Measurements from ENCODE around the gene RYR2. TPM values are rescaled to one million over a fixed set of nuclear protein-coding genes. Genes with fewer than 3 reads are reported as not detected.

Gene RYR2
- total RNA-seq, 1 donor from 2014 or later = 4.8 TPM

GRCh38 chr1:236998546-236998945 is 43.4 kb upstream of the RYR2 start:
- H3K27ac ChIP-seq = no peak overlapping the region
- H3K27me3 ChIP-seq (ENCODE audit: low read depth) = no peaks in the 10 kb centered on the region
- no peak overlapping the region for H3K4me3 ChIP-seq
- no peak for TF ChIP-seq CTCF (IDR thresholded peaks at IDR 0.05)
- no peaks in the 10 kb centered on the region for H3K9me3 ChIP-seq
- no peaks in the 10 kb centered on the region for H3K36me3 ChIP-seq
- H3K4me1 ChIP-seq = no peaks in the 10 kb centered on the region
- intact Hi-C loops (cut with DNase I) = no loop called here
- DNase-seq = no peak
- no peak for ATAC-seq

GRCh38 chr1:237000191-237000590 is 41.8 kb upstream of the RYR2 start:
- no peaks in the 10 kb centered on the region for H3K9me3 ChIP-seq
- no peak overlapping the region for H3K4me3 ChIP-seq
- ATAC-seq (no peak), DNase-seq (no peak)
- no peaks in the 10 kb centered on the region for H3K4me1 ChIP-seq
- H3K27ac ChIP-seq = no peak overlapping the region
- no peaks in the 10 kb centered on the region for H3K27me3 ChIP-seq (ENCODE audit: low read depth)
- H3K36me3 ChIP-seq = no peaks in the 10 kb centered on the region
- no peak for TF ChIP-seq CTCF (IDR thresholded peaks at IDR 0.05)
- intact Hi-C loops (cut with DNase I) = no loop called here

- H3K36me3 ChIP-seq = no peaks in the 10 kb centered on the region
- no peak overlapping the region for H3K27ac ChIP-seq
- no peaks in the 10 kb centered on the region for H3K9me3 ChIP-seq
- intact Hi-C loops (cut with DNase I) = no loop called here
- TF ChIP-seq CTCF (IDR thresholded peaks at IDR 0.05) = no peak
- DNase-seq (no peak), ATAC-seq (no peak)
- H3K27me3 ChIP-seq (ENCODE audit: low read depth) = no peaks in the 10 kb centered on the region
- H3K4me1 ChIP-seq = no peaks in the 10 kb centered on the region
- H3K4me3 ChIP-seq = no peak overlapping the region
These were observed 38.5 kb upstream of the RYR2 start for GRCh38 chr1:237003516-237003915.

GRCh38 chr1:237004116-237004515 is 37.9 kb upstream of the RYR2 start, which contains the start of gene MT1HL1:
TSS of gene MT1HL1 (minus strand) at chr1:237004441. CDS start at chr1:237004372, 69 bp downstream.
- TF ChIP-seq CTCF (IDR thresholded peaks at IDR 0.05) = no peak
- Histone ChIP-seq H3K4me1 (no peaks in the 10 kb centered on the region), H3K9me3 (no peaks in the 10 kb centered on the region), H3K27ac (no peak within 1 kb of the TSS), H3K36me3 (no peaks in the 10 kb centered on the region), H3K27me3 (ENCODE audit: low read depth) (no peaks in the 10 kb centered on the region), H3K4me3 (no peak within 1 kb of the TSS)
- no peak for DNase-seq
- no peak for ATAC-seq
- intact Hi-C loops (cut with DNase I) = no loop called here

- Histone ChIP-seq H3K27me3 (ENCODE audit: low read depth) (no peaks in the 10 kb centered on the region), H3K9me3 (no peaks in the 10 kb centered on the region), H3K36me3 (no peaks in the 10 kb centered on the region), H3K4me3 (no peak overlapping the region), H3K4me1 (no peaks in the 10 kb centered on the region), H3K27ac (no peak overlapping the region)
- ATAC-seq (no peak), DNase-seq (no peak)
- TF ChIP-seq CTCF (IDR thresholded peaks at IDR 0.05) = no peak
- intact Hi-C loops (cut with DNase I) = no loop called here
These were observed 36.3 kb upstream of the RYR2 start for GRCh38 chr1:237005674-237006073.

Measured in lower lobe of right lung (tissue), 2 donors.